Fibroblast of peridontal ligament (primary cell): Measurements from ENCODE around the gene ZC3H4.
"Not testable (repeated sequence)": the region's sequence is repeated elsewhere in the genome, so short reads cannot be mapped to it uniquely, and the experiment has no call there.

Source experiments
- DNase-seq: peaks from one replicate; pipeline ENCODE4 v3.0.0-alpha.2; 2010; ENCODE audit errors: extremely low read depth

ZC3H4 gene

DNA sequence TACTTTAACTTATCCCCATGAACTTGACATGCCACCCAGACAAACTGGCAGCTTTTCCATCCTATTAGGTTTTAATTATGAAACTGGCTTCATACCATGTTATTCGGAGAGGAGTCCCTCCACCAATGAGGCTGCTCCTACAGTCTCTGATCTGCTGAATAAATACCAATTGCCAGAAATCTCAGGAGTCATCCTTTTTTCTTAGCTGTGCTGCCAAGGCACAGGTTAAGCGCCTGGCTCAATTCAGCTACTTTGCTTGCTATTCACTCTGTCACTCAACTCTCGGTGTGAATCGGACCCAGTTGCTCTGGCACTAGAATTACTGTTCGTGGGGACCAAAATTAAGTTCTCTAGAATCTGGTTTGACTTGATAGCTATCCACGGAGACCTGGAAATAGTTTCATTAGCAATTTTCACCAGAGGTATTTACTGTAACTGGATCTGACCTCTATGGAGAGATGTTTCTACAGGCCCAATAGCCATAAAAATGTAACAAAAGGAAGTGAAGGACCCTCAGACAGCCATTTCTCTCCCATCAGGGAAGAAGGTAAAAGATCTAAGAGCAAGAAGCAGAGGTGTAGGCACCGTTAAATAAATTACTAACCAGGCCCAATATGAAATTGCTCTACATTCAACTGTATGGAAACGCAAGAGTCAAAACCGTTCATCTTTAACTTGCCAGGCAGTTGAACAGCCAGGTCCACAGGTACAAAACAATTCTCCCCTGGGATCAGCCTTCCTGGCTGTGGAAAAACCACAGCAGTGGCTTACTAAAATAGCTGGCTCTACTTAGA, 5.4 kb downstream of the ZC3H4 start:
- DNase-seq, result no peak

DNA sequence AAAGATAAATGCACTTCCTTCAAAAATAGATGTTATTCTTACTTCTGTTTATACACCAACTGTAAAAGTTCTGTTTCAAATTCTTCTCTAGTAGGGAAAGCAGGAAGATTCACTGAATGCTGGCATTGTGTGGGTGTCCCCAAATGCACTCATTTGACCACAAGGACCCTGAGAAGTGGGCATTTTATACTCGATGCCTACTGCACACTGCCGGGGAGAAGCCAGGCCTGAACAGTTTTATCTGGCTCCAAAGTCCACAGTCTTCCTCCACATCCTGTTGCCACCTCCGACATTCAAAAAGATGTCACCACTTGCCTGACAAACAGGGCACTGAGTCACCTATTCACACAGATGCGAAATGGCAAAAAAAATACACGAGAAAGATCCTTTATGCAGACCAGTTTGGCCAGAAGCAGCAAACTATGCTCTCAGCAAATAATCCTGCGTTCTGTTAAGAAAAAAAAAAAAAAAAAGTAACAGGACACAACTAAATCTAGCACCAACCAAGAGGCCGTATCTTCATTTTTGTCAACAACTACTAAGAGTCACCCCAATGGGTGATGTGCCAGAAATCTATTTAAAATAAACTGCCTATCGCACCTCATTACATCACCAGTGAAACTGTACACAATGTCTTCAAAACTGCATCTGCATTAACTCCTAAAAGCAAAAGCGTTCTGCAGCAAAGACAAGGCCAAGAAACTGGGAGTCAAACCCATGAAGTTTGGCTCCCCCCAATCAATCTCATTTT, 6.2 kb downstream of the ZC3H4 start:
- DNase-seq, result no peak

DNA sequence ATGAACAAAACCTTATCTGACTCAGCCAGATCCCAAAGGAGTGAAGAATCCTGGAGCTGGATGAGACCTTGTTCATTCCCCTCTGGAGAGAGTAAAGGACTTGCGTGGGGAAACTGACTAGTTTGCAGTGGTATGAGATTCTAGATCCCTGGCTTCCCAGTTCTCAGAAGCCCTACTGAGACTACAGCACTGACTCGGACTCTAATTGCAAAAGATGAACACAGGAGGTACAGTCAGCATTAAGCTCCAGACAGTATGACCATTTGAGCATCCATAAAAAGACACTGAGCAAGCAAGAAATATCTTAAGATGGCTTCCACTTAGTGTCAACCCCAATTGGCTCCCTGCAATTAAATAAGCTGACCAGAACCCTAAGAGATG, 6.8 kb downstream of the ZC3H4 start:
- peak; percentile 78 for DNase-seq

DNA sequence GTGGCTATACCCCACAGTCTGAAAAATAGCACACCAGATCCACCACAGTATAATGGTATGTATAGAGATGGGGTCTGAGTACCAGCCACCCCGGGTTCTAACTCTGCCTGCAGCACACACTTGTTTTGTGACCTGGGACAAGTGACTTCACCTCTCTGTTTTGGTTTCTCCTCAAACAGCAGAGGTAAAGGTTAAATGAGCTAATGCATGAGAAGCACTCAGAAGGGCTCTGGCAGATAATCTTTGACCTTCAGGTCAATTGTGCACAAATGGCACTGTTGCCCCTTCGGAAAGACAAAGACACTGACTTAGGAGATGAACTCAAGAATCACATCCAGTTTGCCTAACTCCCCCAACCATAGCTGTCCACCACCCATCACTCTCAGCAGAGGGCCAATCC, 7.7 kb downstream of the ZC3H4 start:
- DNase-seq, result no peak

DNA sequence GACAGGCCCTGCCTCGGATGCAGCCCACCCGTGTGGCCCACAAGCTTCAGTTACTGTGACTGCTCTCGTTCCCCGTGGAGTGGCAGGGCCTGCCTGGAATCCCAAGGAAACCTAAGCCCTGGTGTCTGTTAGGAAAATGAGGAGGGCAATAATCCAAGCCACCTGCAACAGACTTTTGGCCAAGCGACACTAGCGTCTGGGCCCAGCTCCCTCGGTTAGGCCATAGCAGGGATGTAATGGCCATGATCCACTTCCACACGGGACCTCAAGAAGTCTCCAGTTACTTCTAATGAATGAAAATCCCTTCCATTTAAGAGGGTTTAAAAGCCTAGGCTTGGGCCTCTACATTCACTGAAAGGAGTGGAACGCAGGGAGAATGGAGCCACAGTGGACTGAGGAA, 8.9 kb downstream of the ZC3H4 start:
- DNase-seq, result no peak

DNA sequence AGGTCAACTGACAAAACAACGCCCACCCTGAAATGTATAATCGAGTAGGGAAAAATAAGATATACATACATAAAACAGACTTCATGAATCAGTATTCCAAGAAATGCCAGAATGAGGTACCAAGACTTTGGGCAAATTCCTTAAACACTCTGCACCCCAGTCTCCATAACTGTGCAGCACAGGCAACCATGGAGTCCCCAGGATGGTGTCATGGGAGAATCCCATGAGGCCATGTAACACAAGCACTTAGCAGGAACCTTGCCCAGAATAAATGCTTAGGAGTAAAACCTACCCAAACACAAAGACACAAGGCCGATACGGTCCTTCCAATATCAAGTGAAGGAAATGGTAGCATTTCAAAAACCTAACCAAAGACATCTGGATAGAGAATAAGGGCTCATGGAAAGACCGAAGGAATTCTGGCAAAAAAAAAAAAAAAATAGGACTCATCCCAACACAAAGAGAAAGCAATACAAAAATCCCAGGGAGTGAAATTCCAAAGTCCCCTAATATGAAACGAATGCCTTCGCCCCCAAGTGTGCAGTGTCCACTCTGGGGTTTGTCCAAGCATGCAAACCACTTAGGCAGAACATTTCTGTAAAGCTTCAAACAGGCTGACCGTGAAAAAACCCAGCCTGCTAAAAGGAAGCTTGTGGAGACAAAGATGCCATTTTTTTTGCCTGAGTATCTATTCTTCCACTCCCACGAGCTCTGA, 11.1 kb downstream of the ZC3H4 start:
- DNase-seq, result peak; percentile 74

DNA sequence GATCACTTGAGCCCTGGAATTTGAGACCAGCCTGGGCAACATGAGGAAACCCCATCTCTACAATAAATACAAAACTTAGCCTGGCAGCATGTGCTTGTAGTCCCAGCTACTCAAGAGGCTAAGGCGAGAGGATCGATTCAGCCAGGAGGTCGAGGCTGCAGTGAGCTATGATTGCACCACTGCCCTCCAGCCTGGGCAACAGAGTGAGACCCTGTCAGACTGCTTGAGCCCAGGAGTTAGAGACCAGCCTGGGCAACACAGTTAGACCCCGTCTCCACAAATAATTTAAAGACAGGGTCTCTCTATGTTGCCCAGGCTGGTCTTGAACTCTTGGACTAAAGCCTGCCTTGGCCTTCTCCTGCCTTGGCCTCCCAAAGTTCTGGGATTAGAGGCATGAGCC, 12.5 kb downstream of the ZC3H4 start:
- DNase-seq, result not testable (repeated sequence)

DNA sequence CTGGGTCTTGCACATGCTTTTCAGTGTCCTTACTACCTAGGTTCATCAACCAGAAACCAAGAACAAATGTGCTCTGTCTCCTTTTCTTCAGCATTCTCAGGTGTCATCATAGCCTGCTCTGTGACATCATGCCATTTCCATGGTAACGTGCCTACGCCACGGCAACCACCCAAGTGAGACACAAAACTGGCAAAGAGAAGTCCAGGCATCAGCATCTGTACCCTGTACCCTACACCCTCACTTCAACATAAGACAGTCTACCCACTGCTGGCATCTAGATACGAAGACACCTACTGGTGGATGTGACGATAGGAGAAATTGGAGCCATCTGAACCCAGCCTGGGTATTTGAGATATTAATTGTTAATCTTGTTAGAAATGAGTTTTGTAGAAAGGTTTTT, 13.3 kb downstream of the ZC3H4 start:
- DNase-seq, result no peak

DNA sequence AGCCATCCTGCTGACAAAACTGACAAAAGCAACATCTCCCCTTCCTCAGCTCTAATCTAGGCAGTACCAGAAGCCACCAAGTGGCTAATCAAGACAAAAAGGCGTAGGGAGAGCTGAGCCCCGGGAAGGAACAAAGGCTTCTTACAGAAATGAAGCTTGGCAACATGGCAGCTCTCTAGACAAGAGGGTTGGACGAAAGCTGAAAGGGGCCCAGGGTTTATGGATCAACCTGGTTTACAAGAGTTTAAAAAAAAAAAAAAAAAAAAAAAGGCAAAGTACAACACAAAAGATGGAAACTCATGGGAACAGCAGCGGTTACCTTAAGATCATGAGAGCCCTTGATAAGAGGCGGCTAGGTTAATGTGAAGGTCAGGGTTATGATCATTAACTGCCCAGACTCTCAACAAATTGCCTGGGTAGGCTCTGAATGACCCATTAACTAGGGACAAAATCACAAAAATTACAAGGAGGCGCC, 14.0 kb downstream of the ZC3H4 start:
- DNase-seq, result no peak

DNA sequence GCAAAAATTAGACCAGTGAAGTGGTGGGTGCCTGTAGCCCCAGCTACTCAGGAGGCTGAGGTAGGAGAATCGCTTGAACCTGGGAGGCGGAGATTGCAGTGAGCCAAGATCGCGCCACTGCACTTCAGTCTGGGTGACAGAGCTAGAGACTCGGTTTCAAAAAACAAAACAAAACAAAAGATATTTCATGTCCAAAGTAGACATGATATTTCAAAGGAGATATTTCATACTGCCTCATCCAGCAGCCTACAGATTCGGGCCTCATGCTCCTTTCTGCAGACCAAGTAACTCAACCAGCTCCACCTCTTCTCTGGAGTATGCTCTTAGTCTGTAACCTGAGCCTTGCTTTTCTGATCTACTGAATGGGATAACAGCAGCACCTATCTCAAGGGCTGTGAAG, 15.0 kb downstream of the ZC3H4 start:
- no peak for DNase-seq

DNA sequence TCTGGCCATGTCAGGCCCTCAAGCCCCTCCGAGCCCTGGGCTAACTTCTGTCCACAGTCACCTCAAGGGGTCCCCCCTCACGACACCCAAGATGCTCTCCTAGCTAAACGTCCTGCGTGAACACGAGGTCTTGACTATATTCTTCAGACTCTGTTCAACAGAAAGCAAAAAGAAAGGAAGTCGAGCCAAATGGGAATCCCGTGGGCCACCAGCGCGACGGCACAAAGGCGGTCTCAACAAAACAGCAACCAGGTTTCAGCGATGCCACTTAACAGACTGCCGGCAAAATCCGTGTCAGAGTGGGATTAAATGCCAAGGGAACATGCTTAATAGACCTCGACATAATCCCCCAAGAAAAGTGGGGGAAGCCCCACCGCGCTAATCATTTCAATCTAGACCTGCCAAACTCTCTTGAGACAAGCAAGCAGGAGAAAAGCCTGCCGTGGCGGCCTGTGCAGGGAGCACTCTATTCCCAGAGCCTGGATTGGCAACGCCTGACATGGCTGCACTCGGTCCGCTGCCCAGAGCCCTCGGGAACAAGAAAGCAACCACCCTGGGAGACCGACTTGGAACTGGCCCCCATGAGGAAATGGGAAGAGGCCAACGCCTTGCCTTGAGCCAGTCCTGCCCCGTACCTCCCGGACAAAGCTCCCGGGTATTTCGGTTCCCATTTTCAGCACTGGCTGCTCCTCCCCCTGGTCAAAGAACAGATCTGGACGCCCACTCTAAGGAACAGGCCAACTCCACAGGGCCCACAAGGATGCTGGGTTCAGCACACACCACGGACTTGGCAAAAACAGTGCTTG, 16.0 kb downstream of the ZC3H4 start:
- DNase-seq, result peak; percentile 70

DNA sequence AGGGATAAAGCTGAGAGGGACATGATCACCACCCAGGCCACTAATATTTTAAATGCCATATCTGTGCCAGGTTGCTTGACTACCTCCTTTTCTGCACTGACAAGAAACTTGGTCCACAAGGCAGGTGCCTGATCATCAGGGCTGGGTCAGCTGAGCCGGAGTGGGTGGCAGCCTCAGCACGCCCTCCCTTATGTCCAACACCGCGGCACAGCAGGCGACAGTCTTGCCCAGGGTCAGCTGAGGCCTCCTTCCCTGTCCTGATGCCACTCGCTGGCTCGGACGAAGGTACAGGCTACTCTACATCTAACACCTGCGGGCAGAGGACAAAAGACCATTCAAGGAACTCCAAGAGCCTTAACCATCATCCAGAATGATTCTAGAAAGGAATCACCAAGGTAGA, 16.9 kb downstream of the ZC3H4 start:
- no peak for DNase-seq

DNA sequence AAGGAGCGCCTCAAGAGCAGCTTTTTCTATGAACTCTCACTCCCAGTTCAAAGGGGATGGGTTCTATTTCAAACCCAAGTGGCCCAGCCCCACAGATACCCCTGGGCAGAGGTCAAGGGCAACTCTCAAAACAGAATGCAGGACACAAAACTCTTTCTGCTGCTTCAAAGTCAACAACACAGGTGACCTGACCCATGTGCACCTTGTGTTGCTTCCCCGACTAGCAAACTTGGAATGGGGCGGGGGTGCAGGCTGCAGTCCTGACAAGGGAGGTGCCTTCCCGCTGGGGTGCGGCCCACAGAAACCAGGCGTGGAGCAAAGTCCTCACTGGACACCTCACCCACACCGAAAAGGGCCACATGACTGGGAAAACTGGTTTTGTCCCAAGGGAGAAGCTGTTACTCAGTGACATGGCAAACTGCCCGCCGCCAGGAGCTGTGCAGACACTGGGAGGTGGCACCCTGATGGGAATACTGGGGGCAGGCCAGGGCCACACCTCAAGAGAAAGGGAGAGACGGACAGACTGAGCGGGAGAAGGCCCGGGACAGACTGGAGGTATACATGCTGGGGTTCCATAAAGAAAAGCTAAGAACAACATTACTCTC, 17.4 kb downstream of the ZC3H4 start:
- DNase-seq, result no peak

DNA sequence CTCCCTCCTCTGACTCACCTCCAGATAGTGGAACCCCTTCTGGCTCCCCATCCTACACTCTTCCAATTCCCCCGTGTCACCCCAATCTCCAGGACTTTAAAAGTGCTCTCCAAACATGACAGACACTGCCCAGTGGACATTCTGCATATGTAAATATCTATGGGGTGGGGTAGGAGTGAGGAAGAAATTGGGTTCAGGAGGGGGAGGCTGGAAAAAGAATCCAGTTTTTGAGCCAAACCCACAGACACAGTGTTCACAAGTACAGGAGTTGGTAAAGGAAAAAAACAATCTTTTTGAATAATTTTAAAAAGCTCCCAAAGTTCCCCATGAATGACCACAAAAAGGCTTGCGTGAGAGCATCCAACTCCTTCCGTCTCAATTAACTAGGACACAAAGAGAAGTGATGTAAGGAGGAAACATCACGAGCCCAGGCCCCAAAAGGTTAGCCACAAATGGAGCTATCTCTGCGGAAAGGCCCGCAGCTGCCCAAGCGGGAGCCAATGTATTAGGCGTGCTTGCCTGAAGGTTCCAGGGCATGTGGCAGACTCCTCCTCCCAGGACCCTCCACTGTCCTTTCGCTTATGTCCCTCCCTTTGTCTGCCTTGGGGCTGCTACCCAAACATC, 18.0 kb downstream of the ZC3H4 start:
- peak; percentile 80 for DNase-seq

DNA sequence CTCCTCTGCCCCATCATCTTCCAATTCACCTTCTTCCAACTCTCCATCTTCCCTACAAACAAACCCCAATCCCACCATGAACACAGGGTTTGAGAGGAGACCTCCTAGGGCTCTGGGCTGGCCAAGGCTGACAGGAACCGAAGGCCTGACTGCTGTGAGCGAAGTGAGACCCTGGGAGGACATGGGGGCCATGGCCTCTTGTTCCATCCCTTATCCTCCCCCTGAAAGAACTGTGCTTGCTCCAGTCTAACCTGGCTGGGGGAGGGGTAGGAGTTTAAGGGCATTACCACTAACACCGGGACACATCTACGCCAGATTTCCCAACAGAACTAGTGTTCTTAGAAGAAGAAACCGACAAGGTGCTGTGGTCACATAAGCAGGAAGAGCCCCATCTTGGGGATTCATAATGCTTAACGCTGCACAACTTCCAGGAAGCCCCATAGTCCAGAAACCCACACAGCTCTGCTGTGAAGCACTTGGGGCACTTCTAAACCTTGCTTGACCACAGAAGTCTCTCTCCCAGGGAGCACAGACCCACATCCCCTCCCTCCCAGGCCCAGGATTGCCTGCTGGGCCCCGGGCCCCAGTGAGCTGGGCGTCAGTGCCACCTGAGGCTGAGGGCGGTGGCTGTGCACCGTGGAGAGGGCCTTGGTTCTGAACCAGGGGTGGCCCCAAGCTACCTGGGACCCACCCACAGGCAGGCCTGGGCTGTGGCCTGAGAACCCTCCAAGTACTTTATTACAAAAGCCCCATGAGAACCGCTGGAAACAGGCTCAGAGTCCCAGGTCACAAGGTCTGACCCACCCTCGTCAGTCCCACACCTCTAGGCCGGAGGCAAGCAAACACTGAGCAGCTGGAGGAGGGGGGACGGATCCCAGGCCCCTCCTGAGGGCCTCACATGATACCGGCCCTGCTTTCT, 18.8 kb downstream of the ZC3H4 start:
- DNase-seq, result no peak

DNA sequence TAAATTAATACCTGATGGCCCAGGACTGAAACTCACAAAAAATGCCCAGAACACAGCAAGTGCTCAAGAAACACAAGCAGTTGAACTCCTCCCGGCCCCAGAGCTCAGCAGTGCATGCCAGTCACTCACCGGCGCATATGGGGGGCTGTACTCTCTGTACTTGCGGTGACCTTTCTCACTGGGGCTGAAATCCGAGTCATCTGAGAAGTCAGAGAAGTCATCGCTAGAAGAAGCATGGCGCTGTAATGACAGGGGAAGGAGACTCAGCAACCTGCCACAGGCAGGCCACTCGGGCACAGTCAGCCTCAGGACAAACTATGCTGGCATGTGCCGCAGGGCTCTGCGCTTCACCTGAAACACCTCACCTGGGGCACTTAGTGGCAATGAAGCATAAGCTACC, 19.7 kb downstream of the ZC3H4 start:
- no peak for DNase-seq

DNA sequence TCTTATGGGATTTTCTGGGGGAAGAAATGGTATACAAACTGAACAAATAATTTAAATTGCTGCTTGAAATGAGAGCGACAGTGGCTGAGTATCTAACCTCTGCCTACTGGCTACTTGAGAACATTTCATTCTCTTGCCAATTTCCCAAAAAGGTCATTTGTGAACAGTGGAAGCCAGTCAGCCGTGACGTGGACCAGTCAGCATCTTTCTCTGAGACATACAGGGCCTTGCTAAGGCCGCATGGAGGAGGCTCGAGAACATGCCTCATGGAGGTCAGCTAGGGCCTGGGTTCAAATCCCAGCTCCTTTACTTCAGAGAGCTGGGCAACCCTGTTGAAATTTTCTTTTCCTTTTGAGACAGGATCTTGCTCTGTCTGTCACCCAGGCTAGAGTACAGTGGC, 20.3 kb downstream of the ZC3H4 start:
- DNase-seq, result peak; percentile 69

DNA sequence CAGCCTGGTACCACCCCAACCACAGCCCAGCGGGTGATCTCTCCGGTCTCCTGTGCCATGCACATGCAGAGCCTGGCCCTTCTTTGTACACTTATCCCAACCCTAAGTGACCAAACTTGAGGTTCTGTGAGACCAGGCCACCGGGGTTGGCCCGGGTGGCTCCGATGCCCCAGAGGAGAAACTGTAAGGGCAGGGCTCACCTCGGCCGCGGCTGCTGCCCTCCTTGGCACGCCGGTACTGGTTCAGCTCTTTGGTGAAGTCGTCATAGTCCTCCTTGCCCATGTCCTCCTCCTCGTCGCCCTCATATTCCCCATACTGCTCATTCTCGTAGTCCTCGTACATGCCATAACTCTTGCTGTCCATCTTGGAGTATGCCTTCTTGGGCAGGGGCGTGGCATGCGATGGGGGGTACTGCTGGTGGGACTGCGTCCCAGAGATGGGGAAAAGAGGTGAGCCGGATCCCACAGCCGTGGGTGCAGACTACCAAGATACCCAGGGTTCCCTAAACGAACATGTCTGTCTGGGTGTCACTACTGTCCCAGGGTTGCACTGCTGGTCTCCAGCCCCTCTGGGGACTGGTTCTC, 23.7 kb downstream of the ZC3H4 start:
- no peak for DNase-seq

DNA sequence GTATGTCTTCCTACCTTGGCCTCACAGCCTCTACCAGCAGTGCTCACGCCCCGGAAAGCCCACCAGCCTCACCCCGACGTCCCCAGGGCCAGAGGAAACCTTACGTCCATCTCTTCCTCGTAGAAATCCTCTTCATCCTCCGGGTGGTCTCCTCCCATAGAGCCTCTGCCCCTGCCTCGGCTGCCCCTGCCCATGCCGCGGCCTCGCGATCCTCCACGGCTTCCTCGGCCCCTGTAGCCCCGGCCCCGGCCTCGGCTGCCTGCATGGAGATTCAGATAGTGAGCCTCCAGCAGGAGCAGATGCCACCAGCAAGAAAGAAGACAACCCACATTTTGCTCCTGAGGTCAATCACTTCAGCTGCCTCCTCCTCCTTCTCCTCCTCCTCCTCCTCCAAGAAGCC, 27.3 kb downstream of the ZC3H4 start:
- DNase-seq, result no peak
